HCT116 (cell line): ENCODE results near the gene KRTAP16-1.

Source experiments
- FOSL1 ChIP-seq: IDR thresholded peaks from 2 replicates; pipeline ENCODE4 v1.6.1; 2012; ENCODE audit warnings: low read depth
- REST ChIP-seq: IDR thresholded peaks from 2 replicates; pipeline ENCODE4 v1.6.1; 2012; ENCODE audit warnings: low read depth

DNA sequence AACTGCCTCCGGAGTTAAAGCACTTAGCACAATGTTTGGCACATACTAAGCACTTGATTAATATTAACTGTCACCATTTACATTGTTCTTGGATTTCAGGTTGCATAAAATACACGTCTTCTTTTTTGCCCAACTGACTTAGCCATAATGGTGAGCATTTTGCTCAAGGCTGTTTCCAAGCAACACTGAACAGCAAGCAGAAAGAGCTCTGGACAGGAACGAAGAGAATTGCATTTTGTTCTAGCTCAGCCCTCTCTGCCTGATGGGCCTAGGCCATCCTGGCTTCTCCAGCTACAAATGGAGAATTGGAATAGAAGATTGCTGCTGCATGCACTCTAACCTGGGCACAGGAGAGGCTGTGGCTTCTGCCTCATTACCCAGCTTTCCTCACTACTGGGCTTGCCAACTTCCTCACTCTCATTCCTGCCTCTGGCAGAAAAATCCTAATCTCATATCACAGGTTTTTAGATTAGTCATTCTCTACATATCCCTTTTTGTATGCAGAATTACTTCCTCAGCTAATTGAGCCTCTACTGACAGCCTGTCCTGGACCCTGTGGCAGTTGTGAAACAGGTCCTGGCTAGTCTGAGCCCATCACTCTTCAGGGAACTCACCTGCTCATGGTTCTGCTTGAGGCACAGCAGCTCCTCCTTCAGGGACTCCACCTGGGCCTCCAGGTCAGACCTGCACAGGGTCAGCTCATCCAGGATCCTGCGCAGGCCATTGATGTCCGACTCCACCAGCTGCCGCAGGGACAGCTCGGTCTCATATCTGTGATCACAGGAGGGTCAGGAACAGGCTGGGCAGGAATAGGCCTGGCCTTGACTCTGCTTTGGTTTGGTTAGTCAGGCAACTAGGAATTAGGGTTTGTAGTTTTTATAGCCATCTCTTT lies 39.0 kb upstream of the KRTAP16-1 start:
- no peak for TF ChIP-seq FOSL1
- no peak for TF ChIP-seq REST
